Breast epithelium (tissue), 4 donors: ENCODE data around the gene TEKTIP1. TPM values are rescaled to one million over a fixed set of nuclear protein-coding genes. Genes with fewer than 3 reads are reported as not detected.

ENCODE experiments used
- DNase-seq, 2 donors: peaks; one replicate each; pipeline ENCODE4 v3.0.0-alpha.2; 2019; ENCODE audit warnings: low spot score in 2 of 2
- H3K27ac ChIP-seq, 2 donors: fragments of 200-600 bp; sonication (generic) in 1 of 2; one replicate each; pipeline ENCODE4 v1.5.1; 2016 to 2019; ENCODE audit warnings: mild to moderate bottlenecking in 1 of 2
- H3K27me3 ChIP-seq, 2 donors: fragments of 200-600 bp; sonication (generic) in 1 of 2; one replicate each; pipeline versions ENCODE4 v1.5.1 to v1.6.0; 2017 to 2019; ENCODE audit warnings: control low read depth in 1 of 2, mild to moderate bottlenecking in 1 of 2
- H3K36me3 ChIP-seq: fragments of 200-600 bp; one replicate; pipeline ENCODE4 v1.5.1; 2019
- H3K4me1 ChIP-seq, 2 donors: fragments of 200-600 bp; sonication (generic); one replicate each; pipeline ENCODE4 v1.5.1; 2016 to 2019; ENCODE audit warnings: control low read depth in 1 of 2
- H3K4me3 ChIP-seq, 3 donors: fragments of 200-600 bp; sonication (generic); 1 replicate in 2 of 3; 2 replicates in 1 of 3; pipeline ENCODE4 v1.5.1; 2016 to 2019; ENCODE audit warnings: mild to moderate bottlenecking in 3 of 3, moderate library complexity in 2 of 3
- H3K9me3 ChIP-seq, 2 donors: fragments of 200-600 bp; sonication (generic) in 1 of 2; one replicate each; pipeline ENCODE4 v1.5.1; 2016 to 2019; ENCODE audit warnings: control low read depth in 1 of 2
- POLR2A ChIP-seq: fragments of 450-650 bp; IDR thresholded peaks from one replicate; pipeline ENCODE4 v1.6.1; 2016; ENCODE audit warnings: antibody characterized with exemption, mild to moderate bottlenecking, moderate library complexity
- POLR2AphosphoS5 ChIP-seq, 3 donors: sonication (generic); formaldehyde crosslinking; IDR thresholded peaks; one replicate each; pipeline ENCODE4 v1.6.1; 2017; ENCODE audit warnings: antibody characterized with exemption in 3 of 3
- intact Hi-C: fragments of 100-400 bp; cut with DNase I; formaldehyde crosslinking; loops from one replicate; pipeline ENCODE4 v1.15.1; 2023; ENCODE audit warnings: low total_unique reads
- total RNA-seq, 3 donors: library from RNA; depleted of rRNA; stranded (reverse); fragments of >200 nt; gene quantifications; one replicate each; pipeline ENCODE4 v1.1.0, GENCODE V29; 2016
- TF ChIP-seq, protein P1 (sequence below), 3 donors: fragments of 450-650 bp; IDR thresholded peaks; one replicate each; pipeline ENCODE4 v1.5.1; 2016 to 2017; ENCODE audit warnings: antibody characterized with exemption in 3 of 3, mild to moderate bottlenecking in 3 of 3, moderate library complexity in 3 of 3

The TEKTIP1 gene
- total RNA-seq, 3 donors from 2014 or later: 2.0 TPM; not detected in 2

DNA sequence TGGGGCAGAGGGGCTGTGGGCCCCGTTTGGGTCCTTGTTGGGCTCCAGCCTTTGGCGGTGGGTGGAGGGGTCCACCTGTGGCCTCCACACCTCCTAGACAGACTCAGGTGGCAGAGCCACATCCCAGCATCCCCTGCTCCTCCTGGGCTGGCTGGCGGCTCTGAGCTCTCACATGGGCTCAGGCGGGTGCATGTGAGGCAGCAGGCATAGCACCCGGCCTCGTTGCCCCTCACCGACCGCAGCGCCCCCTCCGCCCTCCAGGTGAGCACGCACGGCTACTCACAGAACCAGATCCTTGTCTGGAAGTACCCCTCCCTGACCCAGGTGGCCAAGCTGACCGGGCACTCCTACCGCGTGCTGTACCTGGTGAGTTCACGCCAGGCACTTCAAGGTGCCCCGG, 5.9 kb upstream of the TEKTIP1 start:
- peaks cover 5 to 13% of the 10 kb centered on the region in 2 donors for H3K4me1 ChIP-seq
- intact Hi-C loops: no loop called here
- H3K36me3 ChIP-seq: peaks cover 21% of the 10 kb centered on the region
- DNase-seq: no peak
- H3K27me3 ChIP-seq: no peaks in the 10 kb centered on the region
- H3K27ac ChIP-seq: no peak overlapping the region
- H3K9me3 ChIP-seq: no peaks in the 10 kb centered on the region
- no peak overlapping the region for H3K4me3 ChIP-seq
- TF ChIP-seq POLR2A (no peak), POLR2AphosphoS5 (IDR thresholded peaks at IDR 0.05) (no peak)
- TF ChIP-seq, protein P1, sequence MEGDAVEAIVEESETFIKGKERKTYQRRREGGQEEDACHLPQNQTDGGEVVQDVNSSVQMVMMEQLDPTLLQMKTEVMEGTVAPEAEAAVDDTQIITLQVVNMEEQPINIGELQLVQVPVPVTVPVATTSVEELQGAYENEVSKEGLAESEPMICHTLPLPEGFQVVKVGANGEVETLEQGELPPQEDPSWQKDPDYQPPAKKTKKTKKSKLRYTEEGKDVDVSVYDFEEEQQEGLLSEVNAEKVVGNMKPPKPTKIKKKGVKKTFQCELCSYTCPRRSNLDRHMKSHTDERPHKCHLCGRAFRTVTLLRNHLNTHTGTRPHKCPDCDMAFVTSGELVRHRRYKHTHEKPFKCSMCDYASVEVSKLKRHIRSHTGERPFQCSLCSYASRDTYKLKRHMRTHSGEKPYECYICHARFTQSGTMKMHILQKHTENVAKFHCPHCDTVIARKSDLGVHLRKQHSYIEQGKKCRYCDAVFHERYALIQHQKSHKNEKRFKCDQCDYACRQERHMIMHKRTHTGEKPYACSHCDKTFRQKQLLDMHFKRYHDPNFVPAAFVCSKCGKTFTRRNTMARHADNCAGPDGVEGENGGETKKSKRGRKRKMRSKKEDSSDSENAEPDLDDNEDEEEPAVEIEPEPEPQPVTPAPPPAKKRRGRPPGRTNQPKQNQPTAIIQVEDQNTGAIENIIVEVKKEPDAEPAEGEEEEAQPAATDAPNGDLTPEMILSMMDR (IDR thresholded peaks at IDR 0.05): no peak

DNA sequence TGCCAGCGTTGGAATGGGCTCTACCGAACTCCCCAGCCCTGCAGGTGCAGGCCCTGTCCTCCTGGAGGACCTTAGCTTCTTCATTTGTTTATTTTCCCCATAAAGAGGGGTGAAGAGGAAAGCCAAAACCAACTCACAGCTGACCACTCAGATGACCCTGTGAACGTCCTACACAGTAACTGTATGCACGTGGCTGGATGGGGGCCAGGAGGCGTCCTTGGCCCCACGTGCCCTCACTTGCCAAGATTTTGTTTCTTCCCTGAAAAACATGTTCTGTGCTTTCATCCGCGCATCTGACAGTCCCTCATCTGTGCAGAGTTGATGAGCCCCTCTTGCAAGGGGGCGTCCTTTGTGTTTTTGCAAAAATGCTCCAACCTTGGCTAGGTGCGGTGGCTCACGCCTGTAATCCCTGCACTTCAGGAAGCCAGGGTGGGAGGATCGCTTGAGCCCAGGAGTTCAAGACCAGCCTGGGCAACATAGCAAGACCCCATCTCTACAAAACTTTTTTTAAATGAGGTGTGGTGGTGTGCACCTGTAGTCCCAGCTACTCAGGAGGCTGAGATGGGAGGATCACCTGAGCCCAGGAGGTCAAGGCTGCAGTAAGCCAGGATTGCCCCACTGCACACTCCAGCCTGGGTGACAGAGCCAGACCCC, 5.3 kb upstream of the TEKTIP1 start:
- no peaks in the 10 kb centered on the region for H3K9me3 ChIP-seq
- no peaks in the 10 kb centered on the region for H3K27me3 ChIP-seq
- H3K4me3 ChIP-seq: no peak overlapping the region
- H3K4me1 ChIP-seq: peaks cover 5 to 13% of the 10 kb centered on the region in 2 donors
- intact Hi-C loops: loop anchor here (1.0 kb wide), 1 partner anchor 47 kb away; no protein-coding TSS in a partner anchor
- DNase-seq: no peak
- no peak for TF ChIP-seq POLR2A
- TF ChIP-seq, protein P1 (IDR thresholded peaks at IDR 0.05): no peak
- no peak for TF ChIP-seq POLR2AphosphoS5 (IDR thresholded peaks at IDR 0.05)
- peaks cover 21% of the 10 kb centered on the region for H3K36me3 ChIP-seq
- H3K27ac ChIP-seq: no peak overlapping the region

DNA sequence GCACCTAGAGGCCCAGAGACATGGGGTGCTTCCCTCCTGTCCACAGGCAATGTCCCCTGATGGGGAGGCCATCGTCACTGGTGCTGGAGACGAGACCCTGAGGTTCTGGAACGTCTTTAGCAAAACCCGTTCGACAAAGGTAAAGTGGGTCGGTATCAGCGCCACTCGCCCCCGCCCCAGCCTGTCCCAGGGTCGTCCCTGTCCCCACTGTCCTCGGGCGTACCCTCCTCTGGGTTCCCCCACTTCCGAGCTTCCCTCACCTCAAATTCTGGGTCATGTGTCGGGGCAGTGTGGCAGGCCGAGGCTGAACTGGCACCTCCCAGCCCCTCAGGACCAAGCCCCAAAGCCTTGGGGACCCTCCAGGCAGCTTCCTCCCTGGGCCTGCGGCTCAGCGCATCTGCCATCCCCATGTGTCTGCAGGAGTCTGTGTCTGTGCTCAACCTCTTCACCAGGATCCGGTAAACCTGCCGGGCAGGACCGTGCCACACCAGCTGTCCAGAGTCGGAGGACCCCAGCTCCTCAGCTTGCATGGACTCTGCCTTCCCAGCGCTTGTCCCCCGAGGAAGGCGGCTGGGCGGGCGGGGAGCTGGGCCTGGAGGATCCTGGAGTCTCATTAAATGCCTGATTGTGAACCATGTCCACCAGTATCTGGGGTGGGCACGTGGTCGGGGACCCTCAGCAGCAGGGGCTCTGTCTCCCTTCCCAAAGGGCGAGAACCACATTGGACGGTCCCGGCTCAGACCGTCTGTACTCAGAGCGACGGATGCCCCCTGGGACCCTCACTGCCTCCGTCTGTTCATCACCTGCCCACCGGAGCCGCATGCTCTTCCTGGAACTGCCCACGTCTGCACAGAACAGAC, 4.4 kb upstream of the TEKTIP1 start:
- Histone ChIP-seq H3K27ac (no peak overlapping the region), H3K36me3 (peaks cover 21% of the 10 kb centered on the region), H3K4me1 (peaks cover 5 to 13% of the 10 kb centered on the region in 2 donors), H3K9me3 (no peaks in the 10 kb centered on the region), H3K4me3 (no peak overlapping the region), H3K27me3 (no peaks in the 10 kb centered on the region)
- DNase-seq: no peak
- TF ChIP-seq, protein P1 (IDR thresholded peaks at IDR 0.05): no peak
- TF ChIP-seq POLR2AphosphoS5 (IDR thresholded peaks at IDR 0.05) (no peak), POLR2A (no peak)
- intact Hi-C loops: loop anchor here (1.0 kb wide), 1 partner anchor 48 kb away; no protein-coding TSS in a partner anchor

DNA sequence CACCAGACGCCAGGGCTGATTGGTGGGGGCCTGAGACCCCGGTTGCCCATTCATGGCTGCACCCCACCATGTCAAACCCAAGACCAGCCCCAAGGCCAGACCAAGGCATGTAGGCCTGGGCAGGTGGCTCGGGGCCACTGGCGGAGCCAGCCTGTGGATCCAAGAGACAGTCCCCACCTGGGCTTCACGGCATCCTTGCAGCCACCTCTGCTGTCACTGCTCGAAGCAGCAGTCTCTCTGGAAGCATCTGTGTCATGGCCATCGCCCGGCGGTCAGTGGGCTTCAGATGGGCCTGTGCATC, 3.8 kb upstream of the TEKTIP1 start:
- Histone ChIP-seq H3K36me3 (peaks cover 21% of the 10 kb centered on the region), H3K27ac (no peak overlapping the region), H3K27me3 (no peaks in the 10 kb centered on the region), H3K9me3 (no peaks in the 10 kb centered on the region), H3K4me3 (no peak overlapping the region), H3K4me1 (peaks cover 5 to 13% of the 10 kb centered on the region in 2 donors)
- TF ChIP-seq POLR2A (no peak), POLR2AphosphoS5 (IDR thresholded peaks at IDR 0.05) (no peak)
- TF ChIP-seq, protein P1 (IDR thresholded peaks at IDR 0.05): no peak
- intact Hi-C loops: no loop called here
- no peak for DNase-seq

DNA sequence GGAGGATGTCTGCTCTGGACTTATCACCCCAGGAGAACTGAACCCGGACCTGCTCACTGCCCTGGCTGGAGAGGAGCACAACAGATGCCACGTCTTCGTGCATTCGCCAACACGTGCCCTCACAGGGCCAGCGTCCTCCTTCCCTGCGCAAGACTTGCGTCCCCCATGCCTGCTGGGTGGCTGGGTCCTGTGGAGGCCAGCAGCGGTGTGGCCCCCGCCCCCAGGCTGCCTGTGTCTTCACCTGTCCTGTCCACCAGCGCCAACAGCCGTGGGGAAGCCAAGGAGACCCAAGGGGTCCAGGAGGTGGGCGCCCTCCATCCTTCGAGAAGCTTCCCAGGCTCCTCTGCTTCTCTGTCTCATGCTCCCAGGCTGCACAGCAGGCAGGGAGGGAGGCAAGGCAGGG, 3.4 kb upstream of the TEKTIP1 start:
- peaks cover 21% of the 10 kb centered on the region for H3K36me3 ChIP-seq
- H3K9me3 ChIP-seq: no peaks in the 10 kb centered on the region
- TF ChIP-seq POLR2A (no peak), POLR2AphosphoS5 (IDR thresholded peaks at IDR 0.05) (no peak)
- TF ChIP-seq, protein P1 (IDR thresholded peaks at IDR 0.05): no peak
- H3K4me3 ChIP-seq: no peak overlapping the region
- no peaks in the 10 kb centered on the region for H3K27me3 ChIP-seq
- DNase-seq: no peak
- intact Hi-C loops: no loop called here
- peak overlapping the region; percentile 69 to 73 for H3K27ac ChIP-seq
- H3K4me1 ChIP-seq: peaks cover 5 to 13% of the 10 kb centered on the region in 2 donors
